Measurements from ENCODE around the gene KANK4.

The KANK4 gene

GRCh38 chr1:62208087-62208486 is 111.1 kb downstream of the KANK4 start:
- TF ChIP-seq CTCF (IDR thresholded peaks at IDR 0.05; ENCODE audit: low read depth, low read length): no peak
- no peak for DNase-seq (ENCODE audit: low read depth, low spot score)
- H3K4me3 ChIP-seq (ENCODE audit: low read depth, low read length): no peak overlapping the region
- in situ Hi-C loops (cut with HindIII; ENCODE audit: low sequenced_read_pairs): no loop called here

GRCh38 chr1:62207187-62207586 is 112.0 kb downstream of the KANK4 start:
- no peak overlapping the region for H3K4me3 ChIP-seq (ENCODE audit: low read depth, low read length)
- in situ Hi-C loops (cut with HindIII; ENCODE audit: low sequenced_read_pairs): no loop called here
- no peak for TF ChIP-seq CTCF (IDR thresholded peaks at IDR 0.05; ENCODE audit: low read depth, low read length)
- DNase-seq (ENCODE audit: low read depth, low spot score): no peak

GRCh38 chr1:62198781-62199125 is 120.5 kb downstream of the KANK4 start:
- H3K4me3 ChIP-seq (ENCODE audit: low read depth, low read length): no peak overlapping the region
- in situ Hi-C loops (cut with HindIII; ENCODE audit: low sequenced_read_pairs): no loop called here
- no peak for TF ChIP-seq CTCF (IDR thresholded peaks at IDR 0.05; ENCODE audit: low read depth, low read length)
- DNase-seq (ENCODE audit: low read depth, low spot score): no peak

GRCh38 chr1:62198069-62198780 is 121.0 kb downstream of the KANK4 start:
- TF ChIP-seq CTCF (IDR thresholded peaks at IDR 0.05; ENCODE audit: low read depth, low read length): no peak
- in situ Hi-C loops (cut with HindIII; ENCODE audit: low sequenced_read_pairs): no loop called here
- no peak overlapping the region for H3K4me3 ChIP-seq (ENCODE audit: low read depth, low read length)
- DNase-seq (ENCODE audit: low read depth, low spot score): no peak

GRCh38 chr1:62196086-62196690 is 123.0 kb downstream of the KANK4 start:
- DNase-seq (ENCODE audit: low read depth, low spot score): no peak
- no peak overlapping the region for H3K4me3 ChIP-seq (ENCODE audit: low read depth, low read length)
- in situ Hi-C loops (cut with HindIII; ENCODE audit: low sequenced_read_pairs): no loop called here
- no peak for TF ChIP-seq CTCF (IDR thresholded peaks at IDR 0.05; ENCODE audit: low read depth, low read length)

GRCh38 chr1:62194651-62195544 is 124.3 kb downstream of the KANK4 start, which contains the start of gene L1TD1:
Gene L1TD1 (plus strand): TSS chr1:62194849. CDS start chr1:62206629, 11,780 bp downstream.
- no peak for TF ChIP-seq CTCF (IDR thresholded peaks at IDR 0.05; ENCODE audit: low read depth, low read length)
- no peak for DNase-seq (ENCODE audit: low read depth, low spot score)
- in situ Hi-C loops (cut with HindIII; ENCODE audit: low sequenced_read_pairs): no loop called here
- H3K4me3 ChIP-seq (ENCODE audit: low read depth, low read length): no peak within 1 kb of the TSS
